Measurements from ENCODE around the gene CRHR1.

GRCh38 chr17:45836047-45837044, 52.2 kb downstream of the CRHR1 start:
- TF ChIP-seq, protein P1, sequence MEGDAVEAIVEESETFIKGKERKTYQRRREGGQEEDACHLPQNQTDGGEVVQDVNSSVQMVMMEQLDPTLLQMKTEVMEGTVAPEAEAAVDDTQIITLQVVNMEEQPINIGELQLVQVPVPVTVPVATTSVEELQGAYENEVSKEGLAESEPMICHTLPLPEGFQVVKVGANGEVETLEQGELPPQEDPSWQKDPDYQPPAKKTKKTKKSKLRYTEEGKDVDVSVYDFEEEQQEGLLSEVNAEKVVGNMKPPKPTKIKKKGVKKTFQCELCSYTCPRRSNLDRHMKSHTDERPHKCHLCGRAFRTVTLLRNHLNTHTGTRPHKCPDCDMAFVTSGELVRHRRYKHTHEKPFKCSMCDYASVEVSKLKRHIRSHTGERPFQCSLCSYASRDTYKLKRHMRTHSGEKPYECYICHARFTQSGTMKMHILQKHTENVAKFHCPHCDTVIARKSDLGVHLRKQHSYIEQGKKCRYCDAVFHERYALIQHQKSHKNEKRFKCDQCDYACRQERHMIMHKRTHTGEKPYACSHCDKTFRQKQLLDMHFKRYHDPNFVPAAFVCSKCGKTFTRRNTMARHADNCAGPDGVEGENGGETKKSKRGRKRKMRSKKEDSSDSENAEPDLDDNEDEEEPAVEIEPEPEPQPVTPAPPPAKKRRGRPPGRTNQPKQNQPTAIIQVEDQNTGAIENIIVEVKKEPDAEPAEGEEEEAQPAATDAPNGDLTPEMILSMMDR (IDR thresholded peaks at IDR 0.05; ENCODE audit: low read depth, low read length): no peak
- no peak for TF ChIP-seq EZH2phosphoT487 (IDR thresholded peaks at IDR 0.05; ENCODE audit: low read depth)

Measured in OCI-LY3 (cell line).